GM19351 (cell line): Measurements from ENCODE around the gene PRKCE.

Experiments
- ATAC-seq: cut with Tn5 transposase; IDR thresholded peaks from one replicate; pipeline ENCODE4 v1.9.1; 2021; ENCODE audit warnings: mild to moderate bottlenecking, moderate library complexity; ENCODE audit not compliant: unreplicated experiment

Gene PRKCE

GRCh38 chr2:45721150-45721549 is 69.7 kb downstream of the PRKCE start:
- no peak for ATAC-seq

GRCh38 chr2:45722477-45722876 is 71.0 kb downstream of the PRKCE start:
- ATAC-seq: no peak

GRCh38 chr2:45723857-45724256 is 72.4 kb downstream of the PRKCE start:
- ATAC-seq: no peak

- ATAC-seq: no peak
Measured at GRCh38 chr2:45724335-45724734, 72.9 kb downstream of the PRKCE start.

GRCh38 chr2:45725731-45726130 is 74.3 kb downstream of the PRKCE start:
- no peak for ATAC-seq

- no peak for ATAC-seq
Measured at GRCh38 chr2:45726188-45726587, 74.7 kb downstream of the PRKCE start.

- peak; percentile 81 for ATAC-seq
Measured at GRCh38 chr2:45728458-45728942, 77.0 kb downstream of the PRKCE start.

- ATAC-seq: peak; percentile 53
Measured at GRCh38 chr2:45729753-45730512, 78.5 kb downstream of the PRKCE start.

GRCh38 chr2:45731141-45731540 is 79.7 kb downstream of the PRKCE start:
- ATAC-seq: no peak

GRCh38 chr2:45732436-45732835 is 81.0 kb downstream of the PRKCE start:
- no peak for ATAC-seq

GRCh38 chr2:45732946-45733345 is 81.5 kb downstream of the PRKCE start:
- no peak for ATAC-seq

- ATAC-seq: no peak
Measured at GRCh38 chr2:45734336-45734735, 82.9 kb downstream of the PRKCE start.

- ATAC-seq: no peak
Measured at GRCh38 chr2:45734952-45735351, 83.5 kb downstream of the PRKCE start.

GRCh38 chr2:45736757-45737704 is 85.6 kb downstream of the PRKCE start:
- no peak for ATAC-seq

GRCh38 chr2:45739796-45740485 is 88.5 kb downstream of the PRKCE start:
- no peak for ATAC-seq

- ATAC-seq: no peak
Measured at GRCh38 chr2:45741161-45741850, 89.8 kb downstream of the PRKCE start.

GRCh38 chr2:45743531-45744396 is 92.3 kb downstream of the PRKCE start:
- no peak for ATAC-seq

- no peak for ATAC-seq
Measured at GRCh38 chr2:45745231-45745630, 93.8 kb downstream of the PRKCE start.

- ATAC-seq: no peak
Measured at GRCh38 chr2:45746888-45747287, 95.4 kb downstream of the PRKCE start.

- no peak for ATAC-seq
Measured at GRCh38 chr2:45747363-45747762, 95.9 kb downstream of the PRKCE start.
